Osteocyte (in vitro differentiated cells): Measurements from ENCODE around the gene VAV1. TPM values are rescaled to one million over a fixed set of nuclear protein-coding genes. Genes with fewer than 3 reads are reported as not detected.

ENCODE experiments used
- DNase-seq: peaks from one replicate; pipeline ENCODE4 v3.0.0; 2021; ENCODE audit warnings: mixed read lengths; ENCODE audit not compliant: unreplicated experiment; ENCODE audit errors: extremely low spot score
- H3K27ac Mint-ChIP-seq: one replicate; pipeline ENCODE4 v1.8.0; 2021; ENCODE audit warnings: mild to moderate bottlenecking, mixed read lengths; ENCODE audit not compliant: unreplicated experiment
- H3K27me3 Mint-ChIP-seq: one replicate; pipeline ENCODE4 v1.8.0; 2021; ENCODE audit warnings: mixed read lengths; ENCODE audit not compliant: unreplicated experiment
- H3K36me3 Mint-ChIP-seq: one replicate; pipeline ENCODE4 v1.8.0; 2021; ENCODE audit warnings: mixed read lengths; ENCODE audit not compliant: unreplicated experiment
- H3K4me1 Mint-ChIP-seq: one replicate; pipeline ENCODE4 v1.8.0; 2021; ENCODE audit warnings: mixed read lengths; ENCODE audit not compliant: unreplicated experiment
- H3K4me3 Mint-ChIP-seq: one replicate; pipeline ENCODE4 v1.8.0; 2021; ENCODE audit warnings: mild to moderate bottlenecking, moderate library complexity, mixed read lengths; ENCODE audit not compliant: unreplicated experiment
- H3K9me3 Mint-ChIP-seq: one replicate; pipeline ENCODE4 v1.8.0; 2021; ENCODE audit warnings: mixed read lengths; ENCODE audit not compliant: unreplicated experiment
- total RNA-seq: library from RNA; stranded (reverse); gene quantifications from 2 replicates; pipeline ENCODE4 v1.2.1, GENCODE V29; 2021
- TF ChIP-seq, protein P1 (sequence below): fragments of 200-600 bp; sonication (generic); IDR thresholded peaks from 2 replicates; pipeline ENCODE4 v1.5.0; 2021; ENCODE audit warnings: antibody characterized with exemption, mild to moderate bottlenecking, moderate library complexity

Gene VAV1
- total RNA-seq, 1 donor from 2014 or later, result not detected

DNA sequence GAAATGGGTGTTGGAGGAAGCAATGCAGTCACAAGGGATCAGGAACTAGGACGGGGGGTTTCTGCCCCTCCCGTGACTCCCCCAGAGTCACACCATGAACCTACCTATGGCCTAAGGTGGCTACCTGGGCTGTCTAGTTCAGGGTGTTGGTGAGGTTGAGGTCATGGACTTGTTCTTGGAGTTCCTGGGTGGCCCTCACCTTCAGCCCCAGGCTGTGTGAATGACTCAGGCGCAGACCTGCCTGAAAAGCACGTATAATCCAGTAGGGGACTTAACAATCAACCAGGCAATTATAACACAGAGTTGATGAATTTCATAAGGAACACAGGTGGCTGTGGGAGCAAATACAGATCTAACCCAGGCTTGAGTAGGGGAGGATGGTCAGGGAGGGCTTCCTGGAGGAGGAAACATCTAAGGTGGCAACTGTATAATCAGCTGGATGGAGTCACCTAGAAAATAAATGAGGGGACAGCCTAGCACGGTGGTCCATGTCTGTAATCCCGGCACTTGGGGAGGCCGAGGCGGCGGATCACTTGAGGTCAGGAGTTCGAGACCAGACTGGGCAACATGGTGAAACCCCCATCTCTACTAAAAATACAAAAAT lies 89.3 kb downstream of the VAV1 start:
- Mint-ChIP-seq H3K4me1 (peaks cover 4% of the 10 kb centered on the region), H3K27me3 (no peaks in the 10 kb centered on the region), H3K27ac (no peak overlapping the region), H3K36me3 (no peaks in the 10 kb centered on the region), H3K9me3 (no peaks in the 10 kb centered on the region), H3K4me3 (no peak overlapping the region)
- TF ChIP-seq, protein P1, sequence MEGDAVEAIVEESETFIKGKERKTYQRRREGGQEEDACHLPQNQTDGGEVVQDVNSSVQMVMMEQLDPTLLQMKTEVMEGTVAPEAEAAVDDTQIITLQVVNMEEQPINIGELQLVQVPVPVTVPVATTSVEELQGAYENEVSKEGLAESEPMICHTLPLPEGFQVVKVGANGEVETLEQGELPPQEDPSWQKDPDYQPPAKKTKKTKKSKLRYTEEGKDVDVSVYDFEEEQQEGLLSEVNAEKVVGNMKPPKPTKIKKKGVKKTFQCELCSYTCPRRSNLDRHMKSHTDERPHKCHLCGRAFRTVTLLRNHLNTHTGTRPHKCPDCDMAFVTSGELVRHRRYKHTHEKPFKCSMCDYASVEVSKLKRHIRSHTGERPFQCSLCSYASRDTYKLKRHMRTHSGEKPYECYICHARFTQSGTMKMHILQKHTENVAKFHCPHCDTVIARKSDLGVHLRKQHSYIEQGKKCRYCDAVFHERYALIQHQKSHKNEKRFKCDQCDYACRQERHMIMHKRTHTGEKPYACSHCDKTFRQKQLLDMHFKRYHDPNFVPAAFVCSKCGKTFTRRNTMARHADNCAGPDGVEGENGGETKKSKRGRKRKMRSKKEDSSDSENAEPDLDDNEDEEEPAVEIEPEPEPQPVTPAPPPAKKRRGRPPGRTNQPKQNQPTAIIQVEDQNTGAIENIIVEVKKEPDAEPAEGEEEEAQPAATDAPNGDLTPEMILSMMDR, result no peak
- DNase-seq, result no peak

DNA sequence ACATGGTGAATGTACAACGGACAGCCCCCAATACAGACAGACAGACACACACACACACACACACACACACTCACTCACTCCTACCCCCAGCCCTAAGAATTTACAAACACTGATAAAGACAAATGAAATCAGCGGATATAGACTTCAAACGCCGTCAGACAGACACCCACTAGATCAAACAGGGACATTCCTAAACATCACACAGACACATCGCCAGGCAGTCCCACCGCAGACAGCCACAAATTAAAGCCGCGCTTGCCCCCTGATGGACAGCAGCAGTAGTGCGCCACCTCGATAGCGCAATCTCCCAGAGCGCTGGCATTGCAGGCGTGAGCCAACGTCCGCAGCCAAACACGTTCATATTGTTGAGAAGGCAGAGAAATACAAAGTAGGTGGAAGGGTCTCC lies 90.2 kb downstream of the VAV1 start:
- DNase-seq, result peak; percentile 91
- H3K27ac Mint-ChIP-seq, result no peak overlapping the region
- H3K4me3 Mint-ChIP-seq, result peak overlapping the region; percentile 68
- no peaks in the 10 kb centered on the region for H3K27me3 Mint-ChIP-seq
- TF ChIP-seq, protein P1, result peak; percentile 85
- H3K9me3 Mint-ChIP-seq, result no peaks in the 10 kb centered on the region
- H3K4me1 Mint-ChIP-seq, result peaks cover 4% of the 10 kb centered on the region
- H3K36me3 Mint-ChIP-seq, result no peaks in the 10 kb centered on the region

DNA sequence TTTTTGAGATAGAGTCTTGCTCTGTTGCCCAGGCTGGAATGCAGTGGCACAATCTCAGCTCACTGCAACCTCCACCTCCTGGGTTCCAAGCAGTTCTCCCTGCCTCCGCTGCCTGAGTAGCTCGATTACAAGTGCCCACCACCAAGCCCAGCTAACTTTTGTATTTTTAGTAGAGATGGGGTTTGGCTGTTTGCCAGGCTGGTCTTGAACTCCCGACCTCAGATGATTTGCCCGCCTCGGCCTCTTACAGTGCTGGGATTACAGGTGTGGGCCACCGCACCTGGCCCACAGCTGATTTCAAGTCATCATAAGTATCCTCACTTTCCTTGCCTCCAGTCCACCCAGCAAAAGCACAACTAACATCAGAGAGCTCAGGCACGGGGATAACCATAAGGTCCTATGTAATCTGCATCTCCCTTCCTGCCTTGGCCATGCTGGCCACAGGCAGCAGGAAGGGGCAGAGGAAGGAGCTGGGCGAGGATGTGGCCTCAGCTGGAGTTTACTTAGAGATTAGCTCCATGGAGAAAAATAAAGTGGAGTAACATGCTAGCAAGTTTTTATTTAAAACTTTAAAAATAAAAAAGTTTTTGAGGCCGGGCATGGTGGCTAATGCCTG lies 91.9 kb downstream of the VAV1 start:
- H3K9me3 Mint-ChIP-seq, result no peaks in the 10 kb centered on the region
- DNase-seq, result no peak
- no peaks in the 10 kb centered on the region for H3K36me3 Mint-ChIP-seq
- H3K27ac Mint-ChIP-seq, result no peak overlapping the region
- H3K27me3 Mint-ChIP-seq, result no peaks in the 10 kb centered on the region
- TF ChIP-seq, protein P1, result no peak
- H3K4me1 Mint-ChIP-seq, result peaks cover 4% of the 10 kb centered on the region
- H3K4me3 Mint-ChIP-seq, result no peak overlapping the region

DNA sequence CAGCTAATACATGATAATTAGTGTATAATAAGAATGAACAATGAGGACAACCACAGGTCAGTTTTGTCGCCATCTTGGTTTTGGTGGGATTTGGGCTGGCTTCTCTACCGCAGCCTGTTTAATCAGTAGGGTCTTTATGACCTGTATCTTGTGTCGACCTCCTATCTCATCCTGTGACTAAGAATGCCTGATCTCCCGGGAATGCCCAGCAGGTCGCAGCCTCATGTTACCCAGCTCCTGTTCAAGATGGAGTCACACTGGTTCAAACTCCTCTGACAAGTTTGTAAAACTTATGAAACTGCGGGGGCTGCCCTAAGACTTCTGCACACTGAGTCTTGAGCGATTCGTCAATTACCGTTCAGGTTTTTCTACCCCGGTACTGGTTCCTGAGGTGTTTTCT lies 93.3 kb downstream of the VAV1 start:
- Mint-ChIP-seq H3K4me3 (no peak overlapping the region), H3K27me3 (no peaks in the 10 kb centered on the region), H3K9me3 (no peaks in the 10 kb centered on the region), H3K36me3 (no peaks in the 10 kb centered on the region), H3K4me1 (peaks cover 4% of the 10 kb centered on the region), H3K27ac (no peak overlapping the region)
- no peak for DNase-seq
- TF ChIP-seq, protein P1, result no peak

DNA sequence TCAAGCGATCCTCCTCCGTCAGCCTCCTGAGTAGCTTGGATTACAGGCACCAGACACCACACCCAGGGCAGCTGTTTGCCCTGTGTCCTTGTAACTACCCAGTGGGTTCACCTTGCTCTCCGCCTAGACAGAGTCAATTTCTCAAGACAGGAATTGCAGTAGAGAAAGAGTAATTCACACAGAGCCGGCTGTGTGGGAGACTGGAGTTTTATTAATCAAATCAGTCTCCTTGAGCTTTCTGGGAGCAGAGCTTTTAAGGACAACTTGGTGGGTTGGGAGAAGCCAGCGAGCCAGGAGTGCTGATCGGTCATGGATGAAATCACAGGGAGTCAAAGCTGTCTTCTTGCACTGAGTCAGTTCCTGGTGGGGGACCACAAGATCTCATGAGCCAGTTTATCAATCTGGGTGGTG lies 94.2 kb downstream of the VAV1 start:
- DNase-seq, result no peak
- TF ChIP-seq, protein P1, result no peak

More for the DNA sequence above, 94.2 kb downstream of the VAV1 start:
- Mint-ChIP-seq H3K36me3 (no peaks in the 10 kb centered on the region), H3K27me3 (no peaks in the 10 kb centered on the region), H3K9me3 (peaks cover 4% of the 10 kb centered on the region), H3K4me1 (peaks cover 4% of the 10 kb centered on the region), H3K27ac (no peak overlapping the region), H3K4me3 (no peak overlapping the region)
